ENCODE measurements around the gene GRHL1.

The GRHL1 gene

DNA sequence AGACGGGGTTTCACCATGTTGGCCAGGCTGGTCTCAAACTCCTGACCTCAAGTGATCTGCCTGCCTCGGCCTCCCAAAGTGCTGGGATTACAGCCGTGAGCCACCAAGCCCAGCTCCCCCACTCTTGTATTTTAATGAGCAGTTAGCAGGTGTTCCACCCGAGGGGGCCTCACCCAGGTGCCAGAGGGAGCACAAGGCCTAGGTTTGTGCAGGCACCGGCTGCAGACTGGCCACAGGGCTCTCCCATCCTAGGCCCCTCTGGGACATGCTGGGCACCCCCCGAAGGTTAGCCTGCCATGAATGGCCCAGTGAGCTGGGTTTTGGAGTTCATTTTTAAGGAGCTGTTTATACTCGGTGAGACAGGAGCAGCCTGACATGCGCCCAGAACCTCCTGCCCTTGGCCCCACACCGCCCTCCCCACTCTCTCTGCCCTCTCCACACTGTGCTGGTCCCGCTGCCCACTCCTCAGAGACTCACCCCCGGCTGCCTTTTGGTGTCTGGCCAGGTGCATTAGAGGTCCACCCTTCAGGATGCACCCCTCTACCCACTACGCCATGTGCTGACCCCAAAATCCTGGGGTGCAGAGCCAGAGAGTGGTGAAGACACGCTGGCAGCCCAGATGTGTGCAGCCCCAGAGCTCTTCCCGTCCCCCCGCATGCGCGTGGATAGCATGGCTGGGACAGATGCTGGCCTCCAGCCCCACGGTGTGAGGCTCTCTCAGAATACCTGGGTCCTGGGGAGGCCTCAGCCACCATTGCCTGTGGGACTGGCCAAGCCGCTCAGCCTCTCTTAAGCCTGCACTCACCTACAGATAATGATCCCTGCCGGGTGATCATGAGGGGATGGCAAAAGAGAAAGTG lies 80.6 kb downstream of the GRHL1 start:
- H3K4me3 ChIP-seq (ENCODE audit: low read length) = no peak overlapping the region
- DNase-seq (ENCODE audit: low read depth, low spot score) = no peak

DNA sequence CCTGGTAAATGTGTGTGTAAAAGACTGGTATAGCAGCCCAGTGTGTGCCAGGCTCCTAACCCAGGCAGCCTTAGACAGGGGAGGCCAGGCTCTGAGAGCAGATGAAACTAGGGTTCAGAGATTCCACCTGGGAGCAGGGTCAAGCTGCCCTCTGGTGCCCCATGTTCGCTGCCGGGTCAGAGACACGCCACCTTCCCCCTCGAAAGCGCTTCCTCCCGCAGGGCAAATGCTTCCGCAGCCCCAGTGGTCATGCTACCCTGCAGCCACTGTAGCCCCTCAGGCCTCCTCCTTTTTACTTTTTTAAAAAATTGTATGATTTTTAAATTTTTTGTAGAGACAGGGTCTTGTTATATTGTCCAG lies 81.2 kb downstream of the GRHL1 start:
- DNase-seq (ENCODE audit: low read depth, low spot score) = no peak
- no peak overlapping the region for H3K4me3 ChIP-seq (ENCODE audit: low read length)

DNA sequence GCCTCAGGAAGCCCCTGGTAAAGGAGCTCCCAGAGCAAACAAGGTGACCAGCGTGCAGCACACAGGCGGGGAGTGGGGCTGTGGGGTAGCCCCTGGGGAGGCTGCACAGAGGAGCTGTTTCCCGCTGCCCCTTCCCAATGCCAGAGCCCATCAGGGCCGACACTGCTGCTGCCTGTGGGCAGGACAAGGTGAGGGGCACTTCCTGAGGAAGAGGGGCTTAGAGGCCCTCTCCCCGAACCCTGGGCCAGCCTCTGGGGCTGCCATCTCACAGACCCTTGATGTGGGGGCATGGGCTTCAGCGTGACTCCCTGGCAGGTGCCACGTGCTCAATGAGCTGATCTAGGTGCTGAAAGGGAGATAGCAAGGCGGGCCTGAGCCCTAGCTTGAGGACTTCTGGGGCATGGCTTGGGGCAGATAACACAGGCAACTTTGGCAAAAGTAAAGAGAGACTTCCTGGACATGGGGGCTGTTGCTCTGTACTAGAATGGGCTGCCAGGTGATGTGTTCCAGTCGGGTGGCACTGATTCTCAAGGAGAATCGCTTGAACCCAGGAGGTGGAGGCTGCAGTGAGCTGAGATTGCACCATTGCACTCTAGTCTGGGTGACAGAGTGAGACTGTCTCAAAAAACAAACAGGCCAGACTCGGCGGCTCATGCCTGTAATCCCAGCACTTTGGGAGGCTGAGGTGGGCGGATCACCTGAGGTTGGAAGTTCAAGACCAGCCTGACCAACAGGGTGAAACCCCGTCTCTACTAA lies 81.9 kb downstream of the GRHL1 start:
- H3K4me3 ChIP-seq (ENCODE audit: low read length) = no peak overlapping the region
- no peak for DNase-seq (ENCODE audit: low read depth, low spot score)

DNA sequence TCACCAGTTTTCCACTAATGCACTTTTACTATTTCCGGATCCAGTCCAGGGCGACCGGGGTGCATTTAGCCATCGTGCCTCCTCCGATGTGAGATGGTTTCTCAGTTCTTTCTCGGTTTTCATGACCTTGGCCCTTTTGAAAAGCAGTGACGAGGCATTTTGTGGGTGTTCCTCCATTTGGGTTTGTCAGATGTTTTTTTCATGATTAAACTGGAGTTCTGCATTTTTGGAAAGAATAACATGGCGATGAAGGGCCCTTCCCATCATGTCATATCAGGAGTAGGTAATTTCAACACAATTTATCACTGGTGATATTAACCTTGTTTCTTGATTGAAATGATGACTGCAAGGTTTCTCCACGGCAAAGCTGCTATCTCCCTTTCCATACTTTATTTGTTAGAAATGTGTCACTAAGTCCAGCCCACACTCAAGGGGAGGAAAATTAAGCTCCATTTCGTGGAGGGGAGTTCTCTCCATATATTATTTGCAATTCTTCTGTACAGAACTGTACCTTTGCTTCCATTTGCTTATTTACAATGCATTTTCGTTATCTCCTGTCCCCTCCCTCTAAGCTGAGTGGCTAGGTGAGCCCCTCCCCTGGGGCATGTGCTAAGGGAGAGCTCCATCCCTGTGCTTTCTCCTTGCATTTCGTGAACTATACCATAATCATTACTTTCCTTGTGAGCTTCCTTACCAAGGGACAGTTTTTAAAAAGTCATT lies 83.0 kb downstream of the GRHL1 start:
- no peak for DNase-seq (ENCODE audit: low read depth, low spot score)
- H3K4me3 ChIP-seq (ENCODE audit: low read length) = no peak overlapping the region

DNA sequence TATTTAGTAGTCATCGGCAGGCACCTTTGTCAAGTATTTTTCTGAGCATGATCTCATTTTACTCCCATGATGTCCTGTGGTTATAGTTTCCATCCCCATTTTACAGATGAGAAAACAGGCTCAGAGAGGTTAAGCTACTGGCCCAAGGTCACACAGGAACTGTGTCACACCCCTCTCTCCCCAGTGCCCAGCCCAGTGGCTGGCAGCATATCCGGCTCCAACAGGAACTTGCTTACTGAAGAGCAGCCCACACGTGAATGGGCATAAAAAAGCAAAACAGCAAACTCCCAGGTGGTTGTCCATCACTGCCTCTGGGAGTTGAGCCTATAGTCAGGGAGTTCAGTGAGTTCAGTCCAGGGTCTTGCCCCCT lies 83.5 kb downstream of the GRHL1 start:
- H3K4me3 ChIP-seq (ENCODE audit: low read length) = no peak overlapping the region
- no peak for DNase-seq (ENCODE audit: low read depth, low spot score)

DNA sequence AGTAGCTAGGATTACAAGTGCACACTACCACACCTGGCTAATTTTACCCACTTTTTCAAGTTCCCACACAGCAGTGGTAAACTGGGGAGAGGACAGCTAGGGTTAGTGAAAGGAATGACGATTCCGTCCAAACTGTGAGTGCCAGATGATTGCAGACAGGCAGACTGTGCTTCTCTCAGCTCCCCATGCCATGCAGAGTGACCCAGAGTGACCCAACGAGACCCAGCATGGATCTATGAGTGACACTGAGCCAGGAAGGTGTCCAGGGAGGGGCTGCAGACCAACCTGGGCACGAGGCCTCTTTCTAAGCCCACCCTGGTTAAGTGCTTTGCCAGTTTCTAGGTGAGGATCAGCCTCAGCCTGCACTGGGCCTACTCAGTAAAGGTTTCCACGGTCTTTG lies 84.1 kb downstream of the GRHL1 start:
- no peak overlapping the region for H3K4me3 ChIP-seq (ENCODE audit: low read length)
- no peak for DNase-seq (ENCODE audit: low read depth, low spot score)

DNA sequence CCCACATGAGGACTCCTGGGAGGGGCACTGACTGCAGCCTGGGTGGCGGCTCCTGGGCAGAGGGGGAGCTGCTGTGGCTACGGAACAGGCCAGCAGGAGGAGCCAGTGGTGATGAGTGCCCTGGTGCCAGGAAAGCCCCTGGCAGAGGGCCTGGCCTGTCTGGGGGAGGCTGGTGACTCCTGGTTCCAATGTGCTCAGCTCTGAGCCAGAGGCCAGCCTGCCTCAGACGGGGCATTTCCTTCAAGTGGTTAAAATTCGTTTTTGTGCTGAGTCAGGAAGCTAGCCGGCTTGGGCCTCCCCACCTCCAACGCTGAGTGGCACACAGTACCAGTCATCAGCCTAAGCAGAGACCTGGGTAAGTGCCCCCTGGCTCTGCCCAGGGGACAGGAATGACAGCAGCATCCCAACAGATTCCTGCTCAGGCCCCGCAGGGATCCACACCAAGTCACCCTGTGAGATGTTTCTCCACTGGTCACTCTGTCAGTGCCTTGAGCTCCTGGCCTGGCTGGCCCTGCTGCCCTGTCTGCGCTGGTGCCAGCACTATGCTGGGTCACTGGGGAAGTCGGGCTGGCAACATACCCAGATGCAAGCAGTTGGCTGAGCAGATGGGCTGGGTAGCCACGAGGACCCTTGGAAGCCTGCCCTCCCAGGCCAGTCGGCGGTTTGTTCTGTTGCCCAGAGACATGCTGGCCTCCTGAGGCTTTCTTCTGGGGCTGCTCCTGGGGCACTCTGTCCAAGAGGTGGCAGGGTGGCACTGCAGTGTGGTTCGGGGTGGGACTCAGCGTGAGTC lies 84.8 kb downstream of the GRHL1 start:
- H3K4me3 ChIP-seq (ENCODE audit: low read length) = no peak overlapping the region
- no peak for DNase-seq (ENCODE audit: low read depth, low spot score)

DNA sequence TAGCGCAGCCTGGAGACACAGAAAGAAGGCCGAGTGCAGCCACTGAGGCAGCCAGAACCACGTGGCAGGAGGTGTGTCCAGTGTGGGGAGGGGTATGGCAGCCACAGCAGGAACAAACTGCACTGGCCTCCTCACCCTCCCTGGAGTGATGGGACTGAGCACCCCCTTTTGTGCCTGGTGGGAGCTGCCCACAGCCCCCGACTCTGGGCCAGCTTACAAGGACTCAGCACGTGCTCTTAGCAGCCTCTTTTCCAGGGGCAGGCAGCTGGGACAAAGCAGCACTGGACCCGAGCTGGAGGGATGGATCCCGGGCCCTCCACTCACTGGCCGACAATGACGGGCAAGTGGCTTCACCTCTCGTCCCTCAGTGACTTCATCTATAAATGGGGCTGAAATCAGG lies 86.6 kb downstream of the GRHL1 start:
- H3K4me3 ChIP-seq (ENCODE audit: low read length) = no peak overlapping the region
- DNase-seq (ENCODE audit: low read depth, low spot score) = no peak

DNA sequence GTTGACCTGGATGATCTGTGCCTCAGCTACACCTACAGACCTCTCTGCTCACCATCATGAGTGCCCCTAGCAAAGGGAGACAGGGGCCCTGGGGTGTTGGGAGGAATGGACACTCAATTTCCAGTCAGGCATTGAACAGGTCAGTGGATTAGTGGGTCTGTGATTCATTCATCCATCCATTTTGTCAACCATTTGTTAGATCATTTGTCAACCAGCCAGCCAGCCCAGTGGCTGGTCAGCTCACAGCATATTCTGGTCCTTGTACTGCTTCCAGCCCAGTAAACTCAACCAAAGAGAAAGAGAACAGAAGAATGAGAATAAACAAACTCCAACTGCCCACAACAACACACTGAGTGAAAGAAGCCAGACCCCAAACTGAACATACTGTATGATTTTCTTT lies 87.2 kb downstream of the GRHL1 start:
- H3K4me3 ChIP-seq (ENCODE audit: low read length) = no peak overlapping the region
- no peak for DNase-seq (ENCODE audit: low read depth, low spot score)

DNA sequence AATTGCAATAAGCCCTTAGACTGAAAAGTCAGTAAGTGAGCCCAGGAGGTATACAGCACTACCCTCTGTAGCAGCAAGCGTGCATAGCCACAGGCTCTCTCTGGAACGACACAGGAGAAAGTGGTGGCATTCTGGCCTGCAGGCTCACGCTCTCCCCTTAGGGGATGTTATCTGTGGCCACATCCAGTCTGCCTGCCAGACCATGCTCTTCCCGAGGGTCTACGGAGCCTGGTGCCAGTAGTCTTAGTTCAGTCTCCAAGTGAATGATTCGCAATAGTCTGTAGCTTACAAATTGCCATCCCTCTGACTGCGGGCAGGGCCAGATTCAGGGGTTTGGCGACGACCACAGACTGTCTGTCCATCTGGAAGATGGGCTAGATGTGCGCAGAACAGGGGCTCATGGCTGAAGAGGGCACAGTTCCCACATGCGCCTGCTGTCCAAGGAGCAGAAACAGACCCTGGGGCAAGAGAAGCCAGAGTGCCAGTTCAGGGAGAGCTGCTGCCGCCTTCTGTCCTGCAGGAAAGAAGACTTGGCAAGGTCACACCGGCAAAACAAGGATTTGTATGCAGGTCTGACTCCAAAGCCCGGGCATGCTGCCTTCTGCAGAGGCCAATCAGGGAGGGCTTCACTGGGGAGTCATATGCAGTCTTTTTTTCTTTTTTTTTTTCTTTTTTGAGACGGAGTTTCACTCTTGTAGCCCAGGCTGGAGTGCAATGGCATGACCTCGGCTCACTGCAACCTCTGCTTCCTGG lies 88.3 kb downstream of the GRHL1 start:
- no peak overlapping the region for H3K4me3 ChIP-seq (ENCODE audit: low read length)
- no peak for DNase-seq (ENCODE audit: low read depth, low spot score)

DNA sequence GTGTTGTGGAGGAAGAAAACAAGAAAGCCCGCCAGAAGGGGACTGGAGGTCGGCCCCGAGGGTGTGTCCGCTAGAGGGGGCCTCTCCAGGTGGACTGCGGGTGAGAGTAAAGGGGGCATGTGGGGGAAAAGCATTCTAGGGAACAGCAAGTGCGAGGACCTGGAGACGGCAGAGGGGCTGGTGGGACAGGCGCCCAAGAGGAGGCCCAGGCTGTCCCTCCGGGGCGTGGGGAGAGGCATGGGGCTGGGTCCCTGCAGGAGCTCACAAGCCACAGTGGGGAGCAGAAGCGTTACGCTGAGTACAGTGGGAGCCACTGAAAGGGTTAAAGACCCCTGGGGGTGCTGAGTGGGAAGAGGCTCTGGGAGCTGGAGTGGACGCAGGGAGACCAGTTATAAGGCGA lies 90.2 kb downstream of the GRHL1 start:
- H3K4me3 ChIP-seq (ENCODE audit: low read length) = no peak overlapping the region
- no peak for DNase-seq (ENCODE audit: low read depth, low spot score)

DNA sequence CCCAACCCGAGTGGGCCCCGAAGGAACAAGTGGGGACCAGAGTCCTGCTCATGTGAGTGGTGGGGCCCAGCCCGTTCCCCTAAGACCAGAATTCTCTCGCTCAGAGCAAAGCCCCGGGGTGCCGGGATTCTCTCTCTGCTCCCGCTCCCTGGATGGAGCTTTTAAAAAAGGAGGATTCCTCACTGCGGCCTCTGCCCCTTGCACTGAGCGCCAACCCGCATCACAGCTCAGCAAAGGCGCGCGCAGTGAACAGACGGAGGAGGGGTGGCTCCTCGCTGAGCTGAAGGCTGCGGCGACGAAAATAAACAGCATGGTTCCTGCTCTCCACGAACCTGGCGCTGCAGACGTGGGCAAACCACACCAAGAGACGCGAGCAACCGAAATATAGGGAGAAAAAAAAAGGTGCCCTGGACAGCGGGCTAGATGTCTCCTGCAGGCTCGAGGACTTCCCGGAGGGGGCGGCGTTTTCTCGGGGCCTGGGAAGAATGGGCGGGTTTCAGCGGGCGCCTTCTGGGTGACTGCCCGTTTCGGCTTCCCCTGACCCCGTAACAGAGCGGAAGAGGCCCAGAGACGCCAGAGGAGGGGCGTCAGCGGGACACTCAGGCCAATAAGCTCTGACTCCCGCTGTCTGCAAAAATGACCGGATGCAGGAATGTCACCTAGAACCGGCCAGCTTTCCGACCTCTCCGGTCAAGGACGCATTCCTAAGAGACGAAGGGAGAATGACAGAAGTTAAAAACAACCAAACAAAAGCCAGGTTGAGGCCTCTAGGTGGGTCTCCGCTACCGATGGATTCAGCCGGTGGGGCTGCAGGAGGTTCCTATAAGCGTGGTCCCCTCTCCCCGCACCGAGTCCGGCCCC lies 91.0 kb downstream of the GRHL1 start:
- no peak for DNase-seq (ENCODE audit: low read depth, low spot score)
- H3K4me3 ChIP-seq (ENCODE audit: low read length) = no peak overlapping the region

DNA sequence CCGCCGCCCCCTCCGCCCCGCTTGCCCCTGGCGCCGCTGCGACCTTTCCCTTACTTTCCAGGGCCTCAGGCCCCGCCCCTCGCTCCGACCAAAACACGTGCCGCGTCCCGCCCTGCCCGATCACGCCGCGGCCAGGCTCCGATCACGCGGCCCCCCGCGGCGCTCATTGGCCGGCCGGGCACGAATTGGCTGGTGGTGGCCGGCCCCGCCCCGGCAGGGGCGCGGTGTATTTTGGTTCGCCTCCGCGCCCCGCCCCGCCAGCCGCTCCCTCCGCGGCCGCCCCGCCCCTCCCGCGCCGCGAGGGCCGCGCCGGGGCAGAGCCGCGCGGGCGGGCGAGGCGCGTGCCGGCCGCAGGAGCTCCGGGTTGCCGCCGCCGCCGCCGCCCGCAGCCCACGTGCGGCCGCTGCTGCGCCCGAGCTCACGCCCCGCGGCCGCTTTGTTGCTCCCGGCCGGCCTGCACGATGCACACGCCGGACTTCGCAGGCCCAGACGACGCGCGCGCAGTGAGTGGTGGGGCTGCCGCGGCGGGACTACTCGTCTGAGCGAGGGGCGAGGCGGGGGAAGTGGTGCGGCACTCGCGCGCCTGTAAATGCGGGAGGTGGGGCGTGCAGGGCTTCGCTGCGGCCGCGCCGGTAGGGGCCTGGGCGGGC lies 91.9 kb downstream of the GRHL1 start, which contains the start of gene KLF11:
Gene KLF11 (plus strand): TSS at position 295 of the 650 bp plus-strand sequence. CDS start 167 bp downstream, at position 462.
- peak within 1 kb of the TSS; percentile 28 for H3K4me3 ChIP-seq (ENCODE audit: low read length)
- DNase-seq (ENCODE audit: low read depth, low spot score) = peak; percentile 15

DNA sequence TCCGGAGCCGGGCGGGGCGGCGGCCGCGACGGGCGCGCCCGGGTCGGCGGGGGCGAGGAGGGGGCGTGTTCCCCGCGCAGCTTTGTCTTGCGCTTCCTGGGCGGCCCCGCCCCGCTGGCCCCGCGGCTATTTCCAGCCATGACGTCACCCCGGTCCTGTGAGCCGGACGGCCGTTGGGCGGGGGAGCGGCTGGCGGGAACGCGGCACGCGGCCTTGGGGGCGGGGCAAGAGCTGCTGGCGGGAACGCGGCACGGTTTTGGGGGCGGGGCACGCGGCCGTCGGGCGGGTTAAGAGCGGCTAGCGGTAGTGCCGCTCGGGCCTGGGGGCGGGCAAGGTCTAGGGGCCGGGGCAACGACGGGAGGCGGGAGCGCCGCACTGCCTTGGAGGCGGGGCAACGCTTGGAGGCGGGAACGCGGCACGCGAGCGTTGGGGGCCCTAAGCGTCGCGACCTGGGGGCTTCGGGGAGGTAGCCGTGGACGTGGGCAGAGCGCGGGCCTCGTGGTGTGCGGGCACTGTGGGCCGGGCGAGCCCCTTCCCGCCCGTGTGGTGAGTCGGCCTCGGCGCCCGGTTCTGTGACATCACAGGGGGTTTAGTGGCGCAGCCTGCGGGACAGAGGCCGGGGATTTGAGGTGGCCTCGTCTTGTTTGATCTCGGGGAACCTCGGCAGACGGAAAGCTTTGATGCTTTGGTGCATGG lies 92.6 kb downstream of the GRHL1 start:
- peak; percentile 67 for DNase-seq (ENCODE audit: low read depth, low spot score)

DNA sequence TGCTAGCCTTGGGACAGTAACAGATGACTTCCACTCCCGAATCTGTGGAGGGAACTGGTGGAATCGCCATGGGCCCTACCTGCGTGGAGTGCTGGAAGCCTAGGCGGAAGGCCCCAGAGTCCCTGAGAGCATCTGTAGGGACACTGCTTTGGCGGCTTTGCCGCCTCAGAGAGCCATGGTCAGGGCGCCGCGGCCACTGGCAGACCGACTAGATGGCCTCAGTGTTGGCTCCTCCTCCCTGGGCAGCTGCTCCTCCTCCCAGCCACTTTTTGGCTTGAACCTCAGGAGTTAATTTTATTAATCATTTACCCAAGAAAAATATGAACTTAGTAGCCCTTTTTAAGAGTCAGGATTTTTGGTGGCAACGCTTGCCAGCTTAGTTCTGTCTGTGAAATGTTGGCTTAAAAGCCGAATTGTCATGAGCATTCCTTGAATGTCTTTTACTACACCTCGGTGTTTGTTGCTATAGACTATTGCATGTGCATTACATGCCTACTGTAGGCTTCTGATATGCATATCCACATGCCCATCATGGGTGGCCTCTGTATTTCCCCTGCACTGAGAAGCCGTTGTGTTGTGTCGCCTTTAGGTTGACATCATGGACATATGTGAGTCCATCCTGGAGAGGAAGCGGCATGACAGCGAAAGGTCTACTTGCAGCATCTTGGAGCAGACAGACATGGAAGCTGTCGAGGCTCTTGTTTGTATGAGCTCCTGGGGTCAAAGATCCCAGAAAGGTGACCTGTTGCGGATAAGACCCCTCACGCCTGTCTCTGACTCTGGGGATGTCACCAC lies 94.3 kb downstream of the GRHL1 start:
- no peak overlapping the region for H3K4me3 ChIP-seq (ENCODE audit: low read length)
- DNase-seq (ENCODE audit: low read depth, low spot score) = no peak

More for the DNA sequence above, 92.6 kb downstream of the GRHL1 start:
- H3K4me3 ChIP-seq (ENCODE audit: low read length) = peak overlapping the region; percentile 28

DNA sequence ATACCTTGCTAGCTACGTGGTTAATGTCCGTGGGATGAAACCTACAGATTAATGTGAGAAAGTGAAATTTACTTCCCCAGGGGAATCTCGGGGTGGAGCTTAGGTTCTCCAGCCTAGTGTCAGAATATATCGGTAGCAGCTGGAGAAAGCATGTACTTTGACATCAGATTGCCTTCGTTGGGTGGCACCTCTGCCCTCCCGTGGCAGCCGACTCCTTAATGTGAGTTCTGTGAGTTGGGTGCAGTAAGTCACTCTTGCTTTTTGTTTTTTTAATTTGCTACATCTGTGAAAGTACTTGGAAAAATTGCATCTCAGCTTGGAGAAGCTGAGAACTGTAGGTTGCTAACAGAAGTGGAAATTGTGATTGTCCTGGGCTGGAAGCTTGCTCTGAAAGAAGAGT lies 95.4 kb downstream of the GRHL1 start:
- DNase-seq (ENCODE audit: low read depth, low spot score) = no peak
- H3K4me3 ChIP-seq (ENCODE audit: low read length) = no peak overlapping the region

Measured in Jurkat, Clone E6-1 (cell line).